COLO668 (cell line): ENCODE data around the gene THOC5.

Experiments used
- DNase-seq: peaks from one replicate; lab custom pipeline; 2025; ENCODE audit not compliant: unreplicated experiment; lab: John Stamatoyannopoulos, UW

THOC5 gene

DNA sequence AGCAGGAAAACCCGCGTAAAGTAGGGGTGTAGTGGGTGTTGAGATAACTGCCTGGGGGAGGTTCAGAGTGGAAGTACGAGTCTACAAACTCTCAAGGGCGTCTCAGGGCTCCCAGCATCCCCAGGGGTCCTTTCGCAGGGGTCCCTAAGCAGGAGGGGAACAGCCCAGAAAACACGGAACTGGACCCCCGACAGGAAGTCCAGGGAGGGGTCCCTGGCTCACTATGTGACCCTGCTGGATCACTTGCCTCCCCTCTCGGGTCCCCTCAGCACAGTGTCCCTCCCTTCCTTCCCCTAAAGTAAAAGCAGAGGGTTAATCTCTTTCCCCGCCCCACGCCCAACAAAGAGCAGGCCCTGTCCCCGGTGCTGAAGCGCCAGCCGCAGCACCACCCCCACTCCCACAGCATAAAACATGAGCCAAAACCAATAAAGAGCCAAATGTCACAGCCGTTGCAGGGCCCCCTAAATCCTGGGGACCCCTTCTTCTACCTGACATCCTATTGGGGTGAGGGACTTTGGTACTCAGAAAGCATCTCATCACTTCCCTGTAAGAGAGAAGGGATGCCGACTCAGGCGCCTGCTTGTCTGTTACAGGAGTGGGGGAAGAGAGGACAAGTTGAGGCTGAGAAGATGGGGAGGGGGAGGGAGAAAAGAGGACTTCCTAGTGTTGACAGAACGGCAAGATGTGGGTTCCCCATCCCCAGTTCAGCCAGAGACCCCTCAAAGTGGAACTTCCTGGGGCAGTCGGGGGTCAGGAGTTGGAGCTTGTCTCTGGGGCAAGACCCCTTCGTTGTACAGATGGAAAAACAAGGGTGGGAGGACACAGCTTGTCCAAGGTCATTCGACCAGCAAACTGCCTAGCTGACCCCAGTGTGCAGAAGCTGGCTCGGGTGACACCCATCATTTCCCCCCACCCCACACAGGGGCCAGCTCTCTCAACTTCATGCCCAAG is 75.0 kb downstream of the THOC5 start:
- DNase-seq = no peak

DNA sequence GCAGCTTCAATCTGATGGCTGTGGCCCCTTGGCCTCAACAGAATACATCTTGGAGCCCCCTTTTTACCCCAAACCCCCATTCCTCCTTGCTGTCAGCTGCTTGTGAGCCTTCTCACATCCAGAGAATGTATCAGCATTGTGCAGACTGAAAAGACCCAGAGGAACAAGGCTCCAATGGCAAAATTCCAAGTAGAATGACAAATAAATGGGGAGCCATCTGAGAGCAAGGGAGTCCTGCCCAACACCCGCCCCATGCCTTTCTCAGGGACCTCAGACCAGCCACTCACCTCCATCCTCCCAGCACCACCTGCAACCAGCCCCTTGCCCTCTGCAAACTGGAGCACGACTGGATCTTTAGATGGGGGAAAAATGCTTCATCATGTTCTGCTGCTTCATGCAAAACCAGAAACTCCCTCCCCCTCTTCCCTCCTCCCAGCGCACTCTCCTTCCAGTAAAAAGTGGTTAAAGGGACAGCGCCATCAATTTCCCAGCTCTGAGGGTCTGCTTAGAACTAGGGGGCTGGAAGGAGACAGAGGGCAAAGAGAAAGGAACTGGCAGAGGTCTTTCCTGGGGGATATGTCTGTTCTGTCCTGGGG is 75.7 kb downstream of the THOC5 start:
- DNase-seq = no peak

DNA sequence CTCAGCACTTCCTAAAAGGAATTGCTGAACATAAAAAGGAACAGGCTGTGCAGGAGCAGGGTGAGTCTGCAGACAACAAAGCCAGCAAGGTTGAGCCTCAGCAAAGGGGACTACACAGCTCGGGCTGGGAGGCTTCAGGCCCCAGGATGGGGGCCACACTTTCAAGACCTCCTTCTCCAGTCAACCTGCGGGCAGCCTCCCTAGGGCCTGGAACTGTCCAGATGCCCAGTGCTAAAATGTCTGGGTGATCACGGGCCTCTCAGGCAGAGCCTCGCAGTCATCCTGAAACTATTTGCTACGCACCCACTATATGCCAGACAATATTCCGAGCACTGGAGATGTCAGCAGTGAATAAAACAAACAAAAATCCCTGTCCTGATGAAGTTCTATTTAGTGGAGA is 77.4 kb downstream of the THOC5 start:
- DNase-seq = no peak

DNA sequence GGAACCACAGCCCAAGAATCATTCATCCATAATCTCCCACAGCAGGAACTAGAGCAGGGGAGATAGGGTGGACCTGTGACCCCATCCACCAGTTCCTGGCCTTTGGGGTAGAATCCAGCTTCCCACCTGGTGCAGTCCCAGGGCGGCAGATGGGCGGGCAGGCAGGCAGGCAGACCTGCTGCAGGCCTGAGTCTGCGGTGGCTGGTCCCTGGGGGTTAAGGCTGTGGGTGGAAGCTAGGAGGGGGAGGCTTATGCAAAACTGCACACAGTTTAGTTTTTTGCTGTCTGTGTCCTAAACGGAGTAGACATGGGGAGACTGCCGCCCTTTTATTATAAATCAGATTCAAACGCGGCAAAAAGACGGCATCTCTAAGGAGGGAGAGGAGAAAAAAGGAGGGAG is 78.0 kb downstream of the THOC5 start:
- no peak for DNase-seq

DNA sequence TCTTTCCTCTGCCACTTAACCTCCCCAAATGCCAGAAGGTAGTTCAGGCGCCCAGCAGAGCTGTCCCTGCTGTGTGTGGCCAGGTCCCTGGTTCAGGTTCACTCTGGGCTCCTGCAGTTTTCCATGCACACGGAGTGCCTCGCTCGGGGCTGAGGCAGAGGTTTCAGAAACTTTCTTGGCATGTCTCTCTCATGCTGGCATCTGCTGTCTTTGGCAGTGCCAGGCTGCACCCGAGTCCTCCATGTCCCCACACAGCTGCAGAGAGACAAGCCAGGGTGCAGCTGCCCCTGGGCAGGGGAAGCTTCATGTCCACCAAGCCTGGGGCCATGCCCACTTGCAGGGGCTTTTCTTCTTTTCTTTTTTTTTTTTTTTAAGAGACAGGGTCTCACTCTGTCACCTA is 80.6 kb downstream of the THOC5 start:
- no peak for DNase-seq

DNA sequence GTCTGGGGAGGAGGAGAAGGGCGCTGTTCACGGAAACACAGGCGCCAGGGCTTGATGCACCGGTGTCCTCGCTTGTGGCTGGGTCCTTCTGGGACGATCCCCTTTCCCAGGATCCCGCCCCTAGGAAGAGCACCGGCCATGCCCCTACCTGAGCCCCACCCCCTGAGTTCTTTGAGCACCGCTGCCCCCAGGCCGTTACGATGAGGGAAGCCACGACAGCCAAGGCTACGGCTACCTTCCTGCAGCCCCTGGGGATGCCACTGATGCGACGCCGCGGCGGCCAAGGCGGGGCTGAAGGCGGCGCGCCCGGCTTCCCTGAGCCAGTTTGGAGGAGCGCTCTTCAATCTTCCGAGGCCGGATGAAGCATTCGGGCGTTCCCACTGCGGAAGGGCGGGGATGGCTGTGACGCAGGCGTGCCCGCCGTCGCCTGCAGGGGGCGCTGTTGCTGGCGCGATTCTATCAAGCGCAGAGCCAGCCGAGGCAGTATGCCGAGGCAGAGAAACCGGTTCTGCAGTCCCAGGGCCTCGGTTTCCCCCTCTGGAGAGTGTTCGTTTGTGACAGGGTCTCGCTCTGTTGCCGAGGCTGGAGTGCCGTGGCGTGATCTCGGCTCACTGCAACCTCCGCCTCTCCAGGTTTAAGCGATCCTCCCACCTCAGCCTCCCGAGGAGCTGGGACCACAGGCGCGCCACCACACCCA is 83.2 kb downstream of the THOC5 start:
- DNase-seq = peak; percentile 79

DNA sequence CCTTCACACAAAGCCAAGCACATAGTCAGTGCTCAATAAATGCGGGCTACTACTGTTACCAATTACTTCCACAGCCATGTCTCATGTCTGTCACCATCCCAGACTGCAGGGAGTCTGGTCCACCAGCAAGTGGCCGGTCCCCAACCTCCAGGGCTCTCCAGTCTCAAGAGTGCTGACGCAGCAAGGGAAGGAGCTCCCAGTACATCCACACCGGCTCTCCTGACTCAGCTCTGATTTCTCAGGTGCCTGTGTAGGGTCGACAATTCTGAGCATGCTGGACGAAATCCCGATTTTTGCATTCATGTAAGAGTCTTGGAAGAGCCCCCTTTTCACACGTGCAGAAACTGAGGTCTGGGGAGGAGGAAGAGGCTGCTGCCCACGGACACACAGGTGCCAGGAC is 83.8 kb downstream of the THOC5 start:
- DNase-seq = no peak

DNA sequence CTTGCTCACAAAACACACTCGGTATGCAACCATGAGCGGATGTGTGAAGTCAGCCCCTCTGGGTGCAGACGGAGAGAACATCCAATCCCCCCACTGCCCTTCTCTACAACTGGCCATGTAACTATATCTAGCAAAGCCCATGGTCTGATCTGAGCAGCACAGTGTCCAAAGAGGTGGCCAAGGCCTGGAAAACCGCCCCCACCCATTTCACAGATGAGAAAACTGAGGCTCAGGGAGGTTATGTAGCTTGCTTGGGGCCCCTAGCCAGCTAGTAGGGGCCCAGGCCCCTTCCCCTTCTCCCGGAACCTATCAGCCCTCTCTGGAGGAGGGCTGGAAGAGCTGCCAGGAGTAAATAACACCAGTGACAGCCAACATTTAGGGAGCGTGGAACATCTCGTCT is 89.0 kb downstream of the THOC5 start:
- DNase-seq = no peak

DNA sequence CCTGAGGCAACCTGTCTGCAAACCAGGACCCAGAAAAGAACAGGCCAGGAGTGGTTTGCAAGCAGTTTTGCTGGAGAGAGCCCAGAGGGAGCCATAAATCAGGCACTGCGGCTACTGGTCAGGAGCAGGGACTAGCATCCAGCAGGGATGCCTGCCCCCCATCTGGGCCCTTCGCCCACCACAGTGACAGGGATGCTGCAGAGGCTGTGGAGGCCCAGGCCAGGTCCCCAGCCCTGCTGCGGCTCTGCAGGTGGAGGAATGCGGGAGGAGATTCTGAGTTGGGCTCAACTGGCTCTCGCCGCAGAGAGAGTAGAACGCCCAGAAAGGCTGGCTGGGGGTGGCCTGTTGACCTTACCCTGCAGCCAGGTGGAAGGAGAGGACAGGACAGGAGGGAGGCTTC is 89.9 kb downstream of the THOC5 start:
- DNase-seq = no peak

DNA sequence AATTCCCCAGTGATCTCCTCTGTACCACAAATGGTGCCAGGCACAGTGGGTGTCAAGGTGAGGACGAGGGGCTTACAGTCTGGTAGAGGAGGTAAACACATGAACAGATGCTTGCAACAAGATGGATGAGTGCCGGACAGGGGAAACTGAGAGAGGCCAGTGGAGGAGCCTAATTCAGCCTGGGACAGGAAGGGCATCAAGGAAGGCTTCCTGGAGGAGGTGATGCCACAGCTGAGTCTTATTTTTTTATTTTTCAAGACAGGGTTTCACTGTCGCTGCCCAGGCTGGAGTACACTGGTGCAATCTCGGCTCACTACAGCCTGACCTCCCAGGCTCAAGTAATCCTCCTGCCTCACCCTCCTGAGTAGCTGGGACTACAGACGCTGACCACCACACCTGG is 92.3 kb downstream of the THOC5 start:
- DNase-seq = no peak

DNA sequence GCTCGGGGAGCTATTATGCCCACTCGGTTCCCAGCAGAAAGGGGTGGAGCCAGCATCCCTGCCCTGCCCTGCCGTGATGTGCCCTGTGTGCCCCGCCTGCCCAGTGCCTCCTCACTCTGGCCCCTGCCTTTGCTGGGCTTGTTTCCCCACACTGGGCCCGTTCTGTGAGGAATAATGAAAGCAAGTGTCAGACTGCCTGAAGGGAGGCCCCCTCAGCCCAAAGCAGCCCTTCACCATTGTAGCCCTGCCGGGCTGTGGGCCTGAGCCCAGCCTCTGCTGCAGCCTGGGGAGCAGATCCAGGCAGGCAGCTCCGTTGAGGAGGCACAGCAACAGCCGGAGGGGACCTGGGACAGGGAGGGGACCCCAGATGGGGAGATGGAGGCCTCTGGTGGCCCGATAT is 93.8 kb downstream of the THOC5 start:
- no peak for DNase-seq

DNA sequence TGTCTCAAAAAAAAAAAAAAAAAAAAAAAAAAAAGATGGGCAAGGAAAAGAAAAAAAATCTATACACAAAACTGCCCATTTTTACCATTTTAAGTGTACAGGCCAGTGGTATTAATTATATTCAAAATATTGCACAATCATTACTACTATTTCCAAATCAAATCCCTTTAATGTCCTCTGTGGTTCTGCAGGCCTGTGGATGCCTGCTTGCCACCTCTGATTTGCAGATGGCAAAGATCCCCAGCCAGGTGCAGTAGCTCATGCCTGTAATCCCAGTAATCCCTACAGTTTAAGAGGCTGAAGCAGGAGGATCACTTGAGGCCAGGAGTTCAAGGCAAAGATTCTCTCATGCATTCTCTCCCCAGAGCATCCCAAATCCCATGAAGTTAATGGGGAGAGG is 95.0 kb downstream of the THOC5 start:
- DNase-seq = no peak

DNA sequence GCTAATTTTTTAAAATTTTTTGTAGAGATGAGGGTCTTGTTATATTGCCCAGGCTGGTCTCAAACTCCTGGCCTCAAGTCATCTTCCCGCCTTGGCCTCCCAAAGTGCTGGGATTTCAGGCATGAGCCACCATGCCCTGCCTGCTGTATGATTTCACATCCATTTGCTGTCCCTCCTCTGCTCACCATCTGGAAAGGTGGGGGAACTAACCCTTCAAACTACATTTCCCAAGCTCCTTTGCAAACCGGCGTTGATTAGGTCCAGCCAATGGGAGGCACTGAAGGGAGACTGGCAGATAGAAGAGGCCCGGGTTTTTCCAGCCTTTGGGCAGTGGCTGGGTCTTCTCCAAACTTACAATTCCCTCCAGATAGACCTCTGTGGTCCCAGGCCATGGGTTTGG is 95.8 kb downstream of the THOC5 start:
- DNase-seq = peak; percentile 26

DNA sequence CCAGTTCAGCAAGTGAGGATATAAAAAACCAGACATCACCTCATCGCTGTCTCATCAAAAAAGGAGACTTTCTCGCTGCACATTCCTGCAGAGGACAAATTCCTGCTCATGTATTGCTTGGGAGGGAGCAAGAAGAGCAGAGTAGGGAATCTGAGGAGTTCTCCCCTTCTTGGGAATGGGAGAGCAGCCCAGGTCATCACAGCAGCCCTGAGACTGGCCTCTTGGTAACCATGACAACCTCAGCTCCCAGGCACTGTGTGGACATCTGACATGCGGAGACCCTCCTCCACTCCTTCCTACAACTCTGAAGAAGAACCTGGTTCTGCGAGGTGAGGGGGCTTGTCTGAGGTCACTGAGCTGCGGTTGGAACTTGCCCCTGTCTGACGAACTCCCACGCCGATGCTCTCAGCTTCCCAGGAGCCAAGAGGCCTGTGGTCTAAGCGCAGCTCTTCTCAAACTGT is 97.3 kb downstream of the THOC5 start:
- no peak for DNase-seq
